DMS153 treated with DMSO at 0.1 percent for 48 hours (cell line): ENCODE results near the gene RHCG.

Source experiments
- DNase-seq: peaks from one replicate; lab custom pipeline; 2025; ENCODE audit not compliant: unreplicated experiment; lab: John Stamatoyannopoulos, UW

The RHCG gene

GRCh38 chr15:89496155-89497098 lies at the start of gene RHCG:
Gene RHCG, minus strand, starts transcription at chr15:89496583. Its CDS starts 39 bp downstream, at chr15:89496544.
- peak; percentile 15 for DNase-seq

- DNase-seq: no peak
Observed at GRCh38 chr15:89543389-89543788, 47.0 kb upstream of the RHCG start.

DNA sequence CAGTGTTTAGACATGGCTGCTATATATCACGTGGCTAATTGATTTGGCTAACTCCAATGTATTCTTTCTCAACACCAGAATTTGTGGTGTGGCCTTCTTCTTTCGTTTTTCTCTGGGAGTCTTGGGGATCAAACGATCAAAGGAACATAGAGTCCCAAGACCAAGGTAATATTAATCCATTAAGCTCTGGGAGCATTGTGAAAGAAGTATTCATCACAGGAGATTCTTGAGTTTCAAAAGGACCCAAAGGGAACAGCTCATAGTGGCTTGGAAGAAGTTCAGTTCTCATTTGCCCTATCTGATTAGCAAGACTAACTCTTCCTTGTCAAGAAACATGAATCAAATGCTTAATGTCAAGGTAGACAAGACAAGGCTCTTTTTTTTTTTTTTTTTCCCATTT lies 46.0 kb upstream of the RHCG start:
- DNase-seq: no peak

DNA sequence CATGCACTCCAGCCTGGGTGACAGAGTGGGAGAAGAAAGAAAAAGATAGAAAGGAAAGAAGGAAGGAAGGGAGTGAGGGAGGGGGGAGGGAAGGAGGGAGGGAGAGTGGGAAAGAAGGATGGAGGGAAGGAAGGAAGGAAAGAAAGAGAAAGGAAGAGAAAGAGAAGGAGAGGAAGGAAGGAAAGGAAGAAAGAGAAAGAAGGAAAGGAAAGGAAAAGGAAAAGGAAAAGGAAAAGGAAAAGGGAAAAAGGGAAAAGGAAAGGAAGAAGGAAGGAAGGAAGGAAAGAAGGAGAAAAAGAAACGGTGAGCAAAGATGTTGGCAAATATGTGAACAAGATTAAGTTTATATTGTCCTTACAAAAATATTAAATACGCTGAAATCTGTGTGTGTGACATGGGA lies 42.6 kb upstream of the RHCG start:
- no peak for DNase-seq

DNA sequence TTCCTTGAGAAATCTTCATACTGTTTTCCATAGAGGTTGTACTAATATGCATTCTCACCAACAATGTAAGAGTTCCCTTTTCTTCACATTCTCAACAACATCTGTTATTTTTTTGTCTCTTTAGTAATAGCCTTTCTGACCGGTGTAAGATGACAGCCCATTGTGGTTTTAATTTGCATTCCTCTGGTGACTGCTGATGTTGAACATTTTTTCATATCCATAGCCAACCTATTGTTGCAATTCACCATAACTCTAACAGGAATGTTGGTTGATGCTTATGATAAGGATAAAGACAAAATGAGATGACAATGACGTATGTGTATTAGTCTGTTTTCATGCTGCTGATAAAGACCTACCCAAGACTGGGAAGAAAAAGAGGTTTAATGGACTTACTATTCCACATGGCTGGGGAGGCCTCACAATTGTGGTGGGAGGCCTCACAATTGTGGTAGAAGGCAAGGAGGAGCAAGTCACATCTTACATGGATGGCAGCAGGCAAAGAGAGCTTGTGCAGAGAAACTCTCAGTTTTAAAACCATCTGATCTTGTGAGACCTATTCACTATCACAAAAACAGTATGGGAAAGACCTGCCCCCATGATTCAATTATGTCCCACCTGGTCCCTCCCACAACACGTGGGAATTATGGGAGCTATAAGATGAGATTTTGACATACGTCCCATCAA lies 37.6 kb upstream of the RHCG start:
- DNase-seq: no peak

GRCh38 chr15:89531796-89532537 lies 35.6 kb upstream of the RHCG start:
- DNase-seq: no peak

- no peak for DNase-seq
Observed at GRCh38 chr15:89530976-89531375, 34.6 kb upstream of the RHCG start.

DNA sequence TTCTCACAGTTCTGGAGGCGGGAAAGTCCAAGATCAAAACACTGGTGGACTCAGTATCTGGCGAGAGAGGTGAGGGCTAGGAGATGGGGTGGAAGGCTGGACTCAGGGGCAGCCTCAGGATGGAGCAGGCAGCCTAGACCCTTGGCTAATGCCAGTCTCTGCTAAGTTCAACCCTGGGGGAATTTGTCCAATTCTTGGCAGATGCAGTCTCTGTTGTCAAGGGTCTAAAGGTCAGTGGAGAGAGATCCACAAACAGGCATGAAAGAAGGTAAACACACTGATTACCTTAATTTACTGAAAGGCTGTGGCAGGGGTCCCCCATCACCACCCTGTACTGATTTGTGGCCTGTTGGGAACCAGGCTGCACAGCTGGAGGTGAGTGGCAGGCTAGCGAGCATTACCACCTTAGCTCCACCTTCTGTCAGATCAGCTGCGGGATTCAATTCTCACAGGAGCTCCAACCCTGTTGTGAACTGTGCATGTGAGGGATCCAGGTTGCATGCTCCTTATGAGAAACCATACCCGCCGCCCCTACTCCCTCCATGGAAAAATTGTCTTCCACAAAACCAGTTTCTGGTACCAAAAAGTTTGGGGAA lies 32.5 kb upstream of the RHCG start:
- no peak for DNase-seq

GRCh38 chr15:89526601-89527441 lies 30.4 kb upstream of the RHCG start:
- DNase-seq: no peak

GRCh38 chr15:89526181-89526580 lies 29.8 kb upstream of the RHCG start:
- DNase-seq: no peak

- no peak for DNase-seq
Observed at GRCh38 chr15:89524184-89524583, 27.8 kb upstream of the RHCG start.

DNA sequence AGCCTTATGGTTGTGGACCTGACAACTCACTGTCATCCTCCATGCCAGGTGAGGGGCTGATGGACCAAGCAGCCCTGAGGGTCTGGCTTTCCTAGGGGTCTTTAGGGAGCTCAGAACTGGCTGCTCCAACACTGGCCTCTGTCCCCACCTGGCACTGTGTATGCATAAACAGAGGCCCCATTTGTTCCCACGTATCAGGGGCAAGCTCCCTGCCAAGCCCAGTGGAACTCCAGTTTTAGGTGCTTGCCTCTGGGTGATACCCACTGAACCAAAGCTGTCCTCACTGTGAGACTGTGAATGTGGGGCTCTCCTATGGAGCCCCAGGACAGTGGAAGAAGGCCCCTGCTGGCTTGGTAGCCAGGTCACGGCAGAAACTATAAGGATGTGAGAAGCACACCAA lies 26.7 kb upstream of the RHCG start:
- no peak for DNase-seq

GRCh38 chr15:89521605-89522004 lies 25.2 kb upstream of the RHCG start:
- no peak for DNase-seq

DNA sequence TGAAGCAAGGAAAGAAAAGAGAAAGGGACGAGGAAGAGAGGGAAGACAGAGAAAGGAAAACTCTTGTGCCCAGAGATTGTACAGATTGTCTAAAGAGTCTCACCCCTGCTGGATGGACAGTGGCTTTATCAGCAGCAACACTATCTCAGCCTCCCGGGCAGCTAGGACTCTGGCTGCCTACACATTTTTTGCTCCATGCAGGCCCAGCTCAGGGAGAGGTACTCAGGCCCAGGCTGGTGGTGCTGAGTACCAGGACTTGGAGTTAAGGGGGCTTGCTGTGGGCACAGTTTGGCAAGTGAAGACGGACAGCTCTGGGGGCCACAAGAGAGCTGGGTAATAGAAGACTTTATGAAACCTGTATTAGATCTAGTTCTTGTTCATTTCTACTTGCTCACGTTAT lies 19.1 kb upstream of the RHCG start:
- DNase-seq: no peak

DNA sequence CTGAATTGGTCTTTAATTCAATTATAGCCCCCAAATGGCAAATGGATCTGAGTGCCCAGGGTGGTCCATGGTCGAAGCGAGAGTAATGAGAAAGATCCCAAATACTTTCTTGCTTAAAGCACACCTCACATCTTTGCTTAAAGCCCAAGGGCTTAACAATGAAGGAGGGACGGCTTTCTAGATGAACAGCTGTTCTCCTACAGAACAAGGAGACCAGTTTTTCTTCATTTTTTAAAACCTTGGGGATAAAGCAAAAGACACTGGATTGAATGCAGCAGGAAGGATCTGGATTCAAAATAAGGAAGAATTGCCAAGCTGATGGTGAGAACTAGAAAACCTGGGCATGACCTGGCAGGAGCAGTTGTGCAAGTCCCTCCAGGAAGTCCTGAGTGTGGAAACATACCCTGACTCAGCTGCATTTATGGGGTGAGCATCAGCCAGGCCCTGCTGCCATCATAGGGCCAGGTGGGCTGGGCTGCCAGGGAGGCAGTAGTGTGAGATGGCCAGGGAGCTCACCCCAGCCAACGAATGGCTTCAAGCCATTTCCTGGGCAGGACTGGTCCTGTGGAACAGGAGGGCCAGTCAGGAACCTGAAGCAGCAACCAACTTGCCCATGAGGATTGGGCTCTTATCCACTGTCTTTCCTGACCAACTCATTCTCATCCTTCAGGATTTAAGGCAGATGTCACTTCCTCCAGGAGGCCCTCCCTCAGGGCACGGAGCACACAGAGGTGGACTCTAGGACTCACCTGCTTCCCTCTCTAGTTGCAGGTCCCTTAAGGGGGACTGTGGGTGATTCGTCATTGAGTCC lies 18.4 kb upstream of the RHCG start:
- no peak for DNase-seq

- DNase-seq: no peak
Observed at GRCh38 chr15:89514186-89514585, 17.8 kb upstream of the RHCG start.

- no peak for DNase-seq
Observed at GRCh38 chr15:89513284-89513683, 16.9 kb upstream of the RHCG start.

DNA sequence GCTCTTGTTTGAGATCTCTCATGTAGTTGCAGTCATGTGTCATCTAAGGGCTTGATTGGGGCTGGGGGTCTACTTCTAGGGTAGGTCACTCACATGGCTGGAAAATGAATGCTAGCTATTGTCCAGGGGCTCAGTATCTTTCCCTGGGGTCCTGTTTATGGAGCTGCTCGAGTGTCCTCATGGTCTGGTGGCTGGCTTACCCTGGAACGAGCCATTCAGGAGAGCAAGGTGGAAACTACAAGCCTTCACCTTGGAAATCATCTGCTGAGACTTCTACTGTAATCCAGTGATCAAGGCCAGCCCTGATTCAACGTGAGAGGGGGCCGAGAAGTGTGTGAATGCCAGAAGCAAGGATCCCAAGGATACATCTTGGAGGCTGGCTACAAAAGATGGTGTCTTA lies 16.2 kb upstream of the RHCG start:
- no peak for DNase-seq

DNA sequence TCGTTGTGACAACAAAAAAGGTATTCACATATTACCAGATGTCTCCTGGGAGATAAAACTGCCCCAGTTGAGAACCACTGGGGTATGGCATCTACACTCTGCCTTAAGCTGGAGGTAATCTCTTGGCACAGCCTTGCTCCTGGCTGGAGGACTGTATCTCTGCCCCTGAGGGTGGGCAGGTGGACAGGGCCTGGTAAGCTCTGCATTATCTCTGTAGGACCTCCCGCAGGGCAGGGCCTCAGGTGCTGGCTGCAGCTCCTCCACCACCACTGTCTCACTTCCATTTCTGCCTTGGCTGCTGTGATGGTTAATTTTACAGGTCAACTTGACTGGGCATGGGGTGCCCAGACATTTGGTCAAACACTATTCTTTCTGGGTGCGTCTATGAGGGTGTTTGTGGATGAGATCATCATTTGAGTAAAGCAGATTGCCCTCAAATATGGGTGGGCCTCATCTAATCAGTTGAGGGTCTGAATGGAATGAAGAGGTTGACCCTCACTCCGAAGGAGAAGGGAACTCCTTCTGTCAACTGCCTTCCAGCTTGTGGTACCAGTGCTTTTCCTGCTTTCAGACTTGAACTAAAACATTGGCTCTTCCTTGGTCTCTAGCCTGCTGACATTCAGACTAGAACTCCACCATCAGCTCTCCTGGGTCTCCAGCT lies 9.8 kb upstream of the RHCG start:
- DNase-seq: no peak
